Epithelial cell of proximal tubule (primary cell): ENCODE data around the gene UBE2D2. TPM values are rescaled to one million over a fixed set of nuclear protein-coding genes. Genes with fewer than 3 reads are reported as not detected.
"Not testable (repeated sequence)": the region's sequence is repeated elsewhere in the genome, so short reads cannot be mapped to it uniquely, and the experiment has no call there.

Source experiments
- DNase-seq: peaks from one replicate; pipeline ENCODE4 v3.0.0-alpha.2; 2011; ENCODE audit warnings: low read depth
- H3K4me3 ChIP-seq: 2 replicates; pipeline ENCODE4 v1.5.1; 2011; ENCODE audit warnings: low read depth, mild to moderate bottlenecking, low read length
- total RNA-seq: library from RNA; depleted of rRNA; stranded (reverse); fragments of >200 nt; gene quantifications from 2 replicates; pipeline ENCODE4 v1.2.3, GENCODE V29; 2015
- TF ChIP-seq, protein P1 (sequence below): conservative IDR thresholded peaks from 2 replicates; pipeline ENCODE4 v1.5.1; 2012; ENCODE audit warnings: low read depth, mild to moderate bottlenecking, low read length

UBE2D2 gene
- total RNA-seq, 1 donor from 2014 or later = 205 TPM

DNA sequence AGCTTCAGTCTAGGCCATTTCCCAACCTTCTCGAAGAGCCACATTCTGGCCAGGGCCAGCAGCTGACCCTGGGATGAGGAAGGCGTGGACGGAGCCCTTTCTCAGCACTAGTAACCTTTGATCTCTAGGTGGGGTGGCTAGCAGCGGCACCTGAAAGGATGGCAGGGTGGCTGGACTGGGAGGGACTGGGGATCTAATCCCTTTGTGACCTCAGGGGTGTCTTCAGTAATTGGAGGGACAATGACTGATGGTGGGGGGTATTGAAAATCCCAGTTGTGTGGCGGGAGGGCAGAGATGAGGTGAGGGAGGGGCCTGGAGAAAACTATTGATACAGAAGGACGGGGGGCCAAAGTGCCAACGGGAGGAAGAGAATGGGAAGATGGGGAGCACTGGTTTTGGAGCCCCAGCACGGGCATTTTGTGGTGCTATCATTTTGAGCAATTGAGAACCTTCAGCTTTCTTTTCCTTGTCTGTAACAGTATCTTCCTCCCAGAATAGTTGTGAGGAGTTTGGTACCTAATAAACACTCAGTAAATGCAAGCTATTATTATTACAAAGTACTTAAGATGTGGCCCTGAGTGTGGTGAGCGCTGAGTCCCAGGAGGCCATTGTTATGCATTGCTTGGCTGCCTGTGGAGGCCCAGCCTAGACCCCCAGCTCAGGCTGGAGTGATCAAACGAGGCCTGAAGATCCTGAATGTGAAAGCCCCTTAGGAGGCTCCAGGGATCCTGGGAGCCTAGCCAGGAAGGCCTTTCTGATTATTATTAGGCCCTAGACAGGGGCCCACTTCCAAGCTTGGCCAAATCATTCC, 37.3 kb upstream of the UBE2D2 start:
- TF ChIP-seq, protein P1, sequence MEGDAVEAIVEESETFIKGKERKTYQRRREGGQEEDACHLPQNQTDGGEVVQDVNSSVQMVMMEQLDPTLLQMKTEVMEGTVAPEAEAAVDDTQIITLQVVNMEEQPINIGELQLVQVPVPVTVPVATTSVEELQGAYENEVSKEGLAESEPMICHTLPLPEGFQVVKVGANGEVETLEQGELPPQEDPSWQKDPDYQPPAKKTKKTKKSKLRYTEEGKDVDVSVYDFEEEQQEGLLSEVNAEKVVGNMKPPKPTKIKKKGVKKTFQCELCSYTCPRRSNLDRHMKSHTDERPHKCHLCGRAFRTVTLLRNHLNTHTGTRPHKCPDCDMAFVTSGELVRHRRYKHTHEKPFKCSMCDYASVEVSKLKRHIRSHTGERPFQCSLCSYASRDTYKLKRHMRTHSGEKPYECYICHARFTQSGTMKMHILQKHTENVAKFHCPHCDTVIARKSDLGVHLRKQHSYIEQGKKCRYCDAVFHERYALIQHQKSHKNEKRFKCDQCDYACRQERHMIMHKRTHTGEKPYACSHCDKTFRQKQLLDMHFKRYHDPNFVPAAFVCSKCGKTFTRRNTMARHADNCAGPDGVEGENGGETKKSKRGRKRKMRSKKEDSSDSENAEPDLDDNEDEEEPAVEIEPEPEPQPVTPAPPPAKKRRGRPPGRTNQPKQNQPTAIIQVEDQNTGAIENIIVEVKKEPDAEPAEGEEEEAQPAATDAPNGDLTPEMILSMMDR = no peak
- no peak overlapping the region for H3K4me3 ChIP-seq
- DNase-seq = no peak

DNA sequence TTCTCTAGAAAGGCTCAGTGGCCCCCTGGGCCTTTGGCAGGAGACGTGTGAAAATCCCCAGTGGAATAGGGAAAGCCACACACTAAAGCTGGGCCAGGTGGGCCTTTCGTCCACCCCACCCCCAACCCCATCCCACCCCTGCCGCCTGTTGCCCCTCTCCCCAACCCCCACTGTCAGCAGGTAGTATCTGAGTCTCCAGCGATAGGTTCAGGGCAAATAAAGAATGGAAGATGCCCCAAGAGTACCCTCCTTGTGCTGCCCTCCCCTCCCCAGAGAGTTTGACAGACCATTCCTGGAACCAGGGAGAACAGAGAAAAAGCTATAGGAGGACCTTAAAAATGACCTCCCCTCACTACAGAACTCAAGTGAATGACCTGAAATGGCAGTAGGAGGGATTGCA, 36.7 kb upstream of the UBE2D2 start:
- no peak for DNase-seq
- H3K4me3 ChIP-seq = no peak overlapping the region
- TF ChIP-seq, protein P1 = no peak

DNA sequence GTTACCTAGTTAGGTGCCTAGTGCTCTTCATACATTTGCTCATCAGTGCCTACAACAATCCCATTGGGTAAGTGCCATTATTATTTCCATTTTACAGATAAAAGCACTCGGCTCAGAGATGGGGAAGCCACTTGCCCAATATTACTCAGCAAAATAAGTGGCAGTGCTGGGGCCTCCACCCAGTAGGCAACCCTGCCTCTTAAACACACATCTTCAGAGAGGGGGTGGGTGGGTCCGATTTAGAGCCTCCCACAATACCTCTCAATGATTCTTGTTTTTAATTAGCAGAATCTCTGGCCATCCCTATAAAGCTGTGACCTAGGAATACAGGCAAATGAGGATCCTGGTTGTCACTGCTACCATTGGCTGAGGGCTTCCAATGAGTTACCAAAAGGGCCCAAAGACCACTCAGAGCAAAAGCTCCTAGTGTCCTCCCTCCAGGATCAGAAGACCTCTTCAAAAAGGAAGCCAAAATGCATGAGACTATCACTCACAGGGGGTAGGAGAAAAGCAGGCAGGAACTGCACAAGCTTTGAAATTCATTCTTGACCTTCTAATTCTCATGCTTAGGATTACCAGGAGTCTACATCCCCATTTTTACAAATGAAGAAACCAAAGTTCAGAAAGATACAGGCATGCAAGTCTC, 36.1 kb upstream of the UBE2D2 start:
- no peak overlapping the region for H3K4me3 ChIP-seq
- TF ChIP-seq, protein P1 = no peak
- DNase-seq = no peak

DNA sequence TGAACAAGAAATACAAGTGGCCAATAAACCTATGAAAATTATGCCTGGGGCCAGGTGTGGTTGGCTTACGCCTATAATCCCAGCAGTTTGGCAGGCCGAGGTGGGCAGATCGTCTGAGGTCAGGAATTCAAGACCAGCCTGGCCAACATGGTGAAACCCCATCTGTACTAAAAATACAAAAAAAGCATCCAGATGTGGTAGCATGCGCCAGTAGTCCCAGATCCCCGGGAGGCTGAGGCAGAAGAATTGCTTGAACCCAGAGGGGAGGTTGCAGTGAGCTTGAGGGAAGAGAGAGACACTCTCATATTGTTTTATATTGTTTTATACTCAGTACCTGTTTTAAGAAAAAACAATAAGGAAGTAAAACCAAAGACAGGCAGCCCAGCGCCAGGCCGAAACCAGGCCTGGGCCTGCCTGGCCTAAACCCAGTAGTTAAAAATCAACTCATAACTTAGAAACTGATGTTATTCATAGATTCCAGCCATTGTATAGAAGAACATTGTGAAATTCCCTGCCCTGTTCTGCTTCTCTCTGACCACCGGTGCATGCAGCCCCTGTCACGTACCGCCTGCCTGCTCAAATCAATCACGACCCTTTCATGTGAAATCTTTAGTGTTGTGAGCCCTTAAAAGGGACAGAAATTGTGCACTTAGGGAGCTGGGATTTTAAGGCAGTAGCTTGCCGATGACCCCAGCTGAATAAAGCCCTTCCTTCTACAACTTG, 35.4 kb upstream of the UBE2D2 start:
- peak overlapping the region; percentile 76 for H3K4me3 ChIP-seq
- not testable (repeated sequence) for DNase-seq

DNA sequence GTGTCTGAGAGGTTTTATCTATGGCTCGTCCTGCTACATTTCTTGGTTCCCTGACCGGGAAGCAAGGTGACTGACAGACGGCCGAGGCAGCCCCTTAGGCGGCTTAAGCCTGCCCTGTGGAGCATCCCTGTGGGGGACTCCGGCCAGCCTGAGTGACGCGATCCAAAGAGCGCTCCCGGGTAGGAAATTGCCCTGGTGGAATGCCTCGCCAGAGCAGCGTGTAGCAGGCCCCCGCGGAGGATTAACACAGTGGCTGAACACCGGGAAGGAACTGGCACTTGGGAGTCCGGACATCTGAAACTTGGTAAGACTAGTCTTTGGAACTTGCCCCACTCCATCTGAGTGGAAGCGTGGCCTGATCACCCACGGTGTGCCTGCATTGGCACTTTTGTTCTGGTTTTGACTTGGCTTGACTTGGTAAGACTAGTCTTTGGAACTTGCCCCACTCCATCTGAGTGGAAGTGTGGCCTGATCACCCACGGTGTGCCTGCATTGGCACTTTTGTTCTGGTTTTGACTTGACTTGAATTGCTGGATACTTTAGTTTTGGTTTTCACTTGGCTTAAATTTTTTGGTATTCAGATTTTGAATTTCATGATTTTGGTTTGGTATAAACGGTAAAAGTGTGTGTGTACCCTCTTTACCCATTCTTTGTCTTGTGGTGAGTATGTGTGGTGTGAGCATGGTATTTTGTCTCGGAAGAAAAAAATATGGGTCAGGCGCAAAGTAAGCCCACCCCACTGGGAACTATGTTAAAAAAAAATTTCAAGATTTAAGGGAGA, 34.6 kb upstream of the UBE2D2 start:
- DNase-seq = not testable (repeated sequence)
- peak overlapping the region; percentile 76 for H3K4me3 ChIP-seq

DNA sequence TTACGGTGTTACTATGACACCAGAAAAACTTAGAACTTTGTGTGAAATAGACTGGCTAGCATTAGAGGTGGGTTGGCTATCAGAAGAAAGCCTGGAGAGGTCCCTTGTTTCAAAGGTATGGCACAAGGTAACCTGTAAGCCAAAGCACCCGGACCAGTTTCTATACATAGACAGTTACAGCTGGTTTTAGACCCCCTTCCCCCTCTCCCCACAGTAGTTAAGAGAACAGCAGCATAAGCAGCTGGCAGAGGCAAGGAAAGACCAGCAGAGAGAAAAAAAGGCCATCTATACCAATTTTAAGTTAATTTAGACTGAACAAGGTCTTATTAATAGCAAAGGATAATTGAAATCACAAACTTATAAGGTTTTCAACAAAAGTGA, 34.1 kb upstream of the UBE2D2 start:
- DNase-seq = not testable (repeated sequence)
- H3K4me3 ChIP-seq = peak overlapping the region; percentile 76

DNA sequence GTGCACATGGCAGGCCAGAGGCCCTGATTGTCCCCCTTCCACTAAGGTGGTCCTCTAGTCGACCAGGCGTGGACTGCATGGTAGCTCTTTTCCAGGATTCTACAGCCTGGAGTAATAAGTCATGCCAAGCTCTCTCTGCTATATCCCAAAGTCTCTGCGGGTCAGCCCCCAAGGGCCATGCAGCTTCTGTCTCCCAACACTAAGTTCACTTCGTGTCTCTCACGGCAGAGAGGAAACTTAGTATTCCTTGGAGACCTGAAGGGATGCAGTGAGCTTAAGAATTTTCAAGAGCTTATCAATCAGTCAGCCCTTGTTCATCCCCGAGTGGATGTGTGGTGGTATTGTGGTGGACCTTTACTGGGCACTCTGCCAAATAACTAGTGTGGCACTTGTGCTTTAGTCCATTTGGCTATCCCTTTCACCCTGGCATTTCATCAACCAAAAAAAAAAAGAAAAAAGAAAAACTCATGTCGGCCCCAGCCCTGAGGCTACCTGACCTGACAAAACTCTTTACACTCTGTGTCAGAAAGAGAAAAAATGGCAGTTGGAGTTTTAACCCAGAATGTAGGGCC, 33.2 kb upstream of the UBE2D2 start:
- DNase-seq = not testable (repeated sequence)
- peak overlapping the region; percentile 76 for H3K4me3 ChIP-seq

DNA sequence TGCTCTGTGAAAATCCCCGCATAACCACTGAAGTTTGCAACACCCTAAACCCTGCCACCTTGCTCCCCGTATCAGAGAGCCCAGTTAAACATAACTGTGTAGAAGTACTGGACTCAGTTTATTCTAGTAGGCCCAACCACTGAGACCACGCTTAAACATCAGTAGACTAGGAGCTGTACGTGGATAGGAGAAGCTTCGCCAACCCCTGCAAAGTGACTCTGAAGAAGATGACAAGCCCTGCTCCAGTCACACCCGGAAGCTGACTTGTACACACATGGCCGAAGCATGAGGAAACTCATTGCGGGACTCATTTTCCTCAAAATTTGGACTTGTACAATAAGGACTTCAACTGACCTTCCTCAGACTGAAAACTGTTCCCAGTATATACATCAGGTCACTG, 32.4 kb upstream of the UBE2D2 start:
- peak overlapping the region; percentile 76 for H3K4me3 ChIP-seq
- not testable (repeated sequence) for DNase-seq

DNA sequence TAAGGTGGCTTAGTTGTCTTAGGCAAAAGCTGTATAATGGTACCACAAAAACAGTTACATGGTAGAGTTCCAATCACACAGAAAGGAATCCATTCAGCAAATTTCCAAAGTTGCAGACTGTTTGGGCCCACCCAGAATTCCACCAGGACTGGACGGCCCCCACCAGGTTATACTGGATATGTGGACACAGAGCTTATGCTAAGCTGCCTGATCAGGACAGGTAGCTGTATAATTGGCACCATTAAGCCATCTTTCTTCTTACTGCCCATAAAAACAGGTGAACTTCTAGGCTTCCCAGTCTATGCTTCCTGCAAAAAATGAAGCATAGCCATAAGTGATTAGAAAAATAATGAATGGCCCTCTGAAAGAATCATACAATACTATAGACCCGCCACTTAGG, 31.1 kb upstream of the UBE2D2 start:
- DNase-seq = not testable (repeated sequence)
- H3K4me3 ChIP-seq = peak overlapping the region; percentile 76
